IMR-90 (cell line): ENCODE data around the gene PIK3CB. TPM values are rescaled to one million over a fixed set of nuclear protein-coding genes. Genes with fewer than 3 reads are reported as not detected.

Source experiments
- ATAC-seq: fragments of 200-7000 bp; cut with Tn5 transposase; 2 replicates; pipeline ENCODE4 v1.9.1; 2020; ENCODE audit warnings: low read depth, mild to moderate bottlenecking, moderate library complexity
- BruUV-seq: library from RNA; stranded (reverse); fragments of 400-500 nt; replicated peaks from 2 replicates; lab custom pipeline; 2021; lab: Mats Ljungman, UMichigan
- CTCF ChIA-PET: fragments of 300-600 bp; formaldehyde crosslinking; extraction: SDS; loops from one replicate; lab custom pipeline; 2021; ENCODE audit warnings: antibody characterized with exemption; lab: Yijun Ruan, JAX
- POLR2A ChIA-PET: fragments of 300-600 bp; sonication (Branson Sonifier 250); formaldehyde crosslinking; loops from one replicate; lab custom pipeline; 2022; ENCODE audit warnings: antibody characterized with exemption; ENCODE audit not compliant: unreplicated experiment; lab: Charles Lee
- DNase-seq: peaks from one replicate; pipeline ENCODE4 v3.0.0; 2013
- H2AFZ ChIP-seq: replicated peaks from 2 replicates; pipeline ENCODE3; 2013; ENCODE audit warnings: low read length, mild to moderate bottlenecking; ENCODE audit not compliant: poor library complexity
- H2AK5ac ChIP-seq: 2 replicates; pipeline ENCODE4 v1.6.1; 2013; ENCODE audit warnings: low read depth, low read length, inconsistent platforms
- H2AK9ac ChIP-seq: replicated peaks from 2 replicates; pipeline ENCODE3; 2013; ENCODE audit warnings: mild to moderate bottlenecking, low read depth, low read length, moderate library complexity; ENCODE audit not compliant: poor library complexity
- H2BK120ac ChIP-seq: 2 replicates; pipeline ENCODE4 v1.6.1; 2013; ENCODE audit warnings: low read depth, low read length, inconsistent platforms
- H2BK15ac ChIP-seq: 3 replicates; pipeline ENCODE4 v1.6.1; 2013; ENCODE audit warnings: low read depth, low read length, inconsistent platforms
- H2BK20ac ChIP-seq: 2 replicates; pipeline ENCODE4 v1.6.1; 2013; ENCODE audit warnings: low read depth, mild to moderate bottlenecking, inconsistent platforms, low read length, moderate library complexity
- H2BK5ac ChIP-seq: 2 replicates; pipeline ENCODE4 v1.6.1; 2013; ENCODE audit warnings: mild to moderate bottlenecking, low read depth, low read length, inconsistent platforms; ENCODE audit not compliant: poor library complexity, severe bottlenecking
- H3K14ac ChIP-seq: replicated peaks from 2 replicates; pipeline ENCODE4 v1.6.1; 2013; ENCODE audit warnings: low read depth, low read length, inconsistent platforms
- H3K18ac ChIP-seq: 2 replicates; pipeline ENCODE4 v1.6.1; 2013; ENCODE audit warnings: low read depth, low read length, control low read depth
- H3K23ac ChIP-seq: 2 replicates; pipeline ENCODE4 v1.6.1; 2013; ENCODE audit warnings: low read depth, low read length, inconsistent platforms
- H3K27ac ChIP-seq: 2 replicates; pipeline ENCODE4 v1.5.1; 2013; ENCODE audit warnings: mild to moderate bottlenecking, control low read depth, low read length; ENCODE audit not compliant: insufficient read depth
- H3K27me3 ChIP-seq: 2 replicates; pipeline ENCODE4 v1.6.1; 2013; ENCODE audit warnings: low read length; ENCODE audit not compliant: control insufficient read depth, insufficient read depth
- H3K36me3 ChIP-seq: 2 replicates; pipeline ENCODE4 v1.6.1; 2013; ENCODE audit warnings: low read length, mixed read lengths; ENCODE audit not compliant: control insufficient read depth, insufficient read depth
- H3K4ac ChIP-seq: 2 replicates; pipeline ENCODE4 v1.6.1; 2013; ENCODE audit warnings: low read depth, low read length, inconsistent platforms
- H3K4me1 ChIP-seq: 2 replicates; pipeline ENCODE4 v1.6.1; 2013; ENCODE audit warnings: low read length, mixed read lengths; ENCODE audit not compliant: control insufficient read depth, insufficient read depth
- H3K4me2 ChIP-seq: 2 replicates; pipeline ENCODE4 v1.6.1; 2013; ENCODE audit warnings: low read depth, mild to moderate bottlenecking, control low read depth, low read length, moderate library complexity
- H3K4me3 ChIP-seq: 2 replicates; pipeline ENCODE4 v1.5.1; 2013; ENCODE audit warnings: low read depth, mild to moderate bottlenecking, control low read depth, low read length, moderate library complexity; ENCODE audit not compliant: insufficient read depth
- H3K56ac ChIP-seq: 2 replicates; pipeline ENCODE4 v1.6.1; 2013; ENCODE audit warnings: low read length, inconsistent platforms; ENCODE audit not compliant: insufficient read depth; ENCODE audit errors: extremely low read depth
- H3K79me1 ChIP-seq, 2 experiments: 2 replicates each; pipeline ENCODE4 v1.6.1; 2013; ENCODE audit warnings: low read length in 2 of 2, inconsistent platforms in 1 of 2, low read depth in 1 of 2
- H3K9ac ChIP-seq: 2 replicates; pipeline ENCODE4 v1.6.1; 2013; ENCODE audit warnings: low read depth, low read length, control low read depth
- H3K9me1 ChIP-seq: 2 replicates; pipeline ENCODE4 v1.6.1; 2013; ENCODE audit warnings: low read length, inconsistent platforms; ENCODE audit not compliant: insufficient read depth
- H3K9me3 ChIP-seq: 2 replicates; pipeline ENCODE4 v1.6.1; 2013; ENCODE audit warnings: low read length; ENCODE audit not compliant: control insufficient read depth, insufficient read depth
- H4K20me1 ChIP-seq: 2 replicates; pipeline ENCODE4 v1.6.1; 2013; ENCODE audit warnings: low read length, inconsistent platforms; ENCODE audit not compliant: insufficient read depth
- H4K5ac ChIP-seq: 2 replicates; pipeline ENCODE4 v1.6.1; 2013; ENCODE audit warnings: mild to moderate bottlenecking, low read depth, low read length, control low read depth
- H4K8ac ChIP-seq, 2 experiments: 2 replicates each; pipeline ENCODE4 v1.6.1; 2013; ENCODE audit warnings: low read depth in 2 of 2, low read length in 2 of 2, control low read depth in 1 of 2, inconsistent platforms in 1 of 2
- H4K91ac ChIP-seq: 2 replicates; pipeline ENCODE4 v1.6.1; 2013; ENCODE audit warnings: low read depth, low read length, inconsistent platforms; ENCODE audit not compliant: insufficient read depth
- BHLHE40 ChIP-seq: fragments of 150-350 bp; IDR thresholded peaks from 2 replicates; pipeline ENCODE4 v1.6.1; 2016; ENCODE audit warnings: mild to moderate bottlenecking, low read depth, low read length
- CHD1 ChIP-seq: IDR thresholded peaks from 2 replicates; pipeline ENCODE4 v1.6.1; 2012; ENCODE audit warnings: low read depth, low read length, improper control_type of control experiment
- FOS ChIP-seq: fragments of 150-350 bp; IDR thresholded peaks from 2 replicates; pipeline ENCODE4 v1.6.1; 2016; ENCODE audit warnings: low read depth, low read length
- MAZ ChIP-seq: IDR thresholded peaks from 2 replicates; pipeline ENCODE4 v1.6.1; 2012; ENCODE audit warnings: low read depth, mild to moderate bottlenecking, low read length, improper control_type of control experiment, moderate library complexity, borderline replicate concordance
- NFE2L2 ChIP-seq: fragments of 150-350 bp; IDR thresholded peaks from 2 replicates; pipeline ENCODE4 v1.6.1; 2016; ENCODE audit warnings: low read depth, mild to moderate bottlenecking, low read length
- RAD21 ChIP-seq: IDR thresholded peaks from 2 replicates; pipeline ENCODE4 v1.6.1; 2012; ENCODE audit warnings: low read length, improper control_type of control experiment
- RFX5 ChIP-seq: IDR thresholded peaks from 2 replicates; pipeline ENCODE4 v1.8.0; 2012; ENCODE audit warnings: low read depth, mild to moderate bottlenecking, low read length, moderate library complexity
- WGBS, 2 experiments: methylation state at CpG; one replicate each; pipeline versions ENCODE4 v1.1.5 to v1.1.7; 2013; ENCODE audit warnings: missing lambda C conversion rate in 2 of 2; ENCODE audit not compliant: insufficient read length in 1 of 2; ENCODE audit errors: extremely low coverage in 2 of 2; 5-methylcytosine and 5-hydroxymethylcytosine counted together
- dilution Hi-C: fragments of 300-500 bp; cut with HindIII; formaldehyde crosslinking; loops from one replicate; pipeline ENCODE4 v1.14.3; 2018; ENCODE audit warnings: low sequenced_read_pairs; ENCODE audit not compliant: unreplicated experiment
- in situ Hi-C: fragments of 300-500 bp; cut with MboI; formaldehyde crosslinking; loops from 3 replicates; pipeline ENCODE4 v1.14.3; 2019; ENCODE audit warnings: low sequenced_read_pairs, inconsistent platforms, mixed read lengths
- intact Hi-C: fragments of 100-400 bp; cut with micrococcal nuclease; formaldehyde crosslinking; loops from 2 replicates; pipeline ENCODE4 v1.10.0; 2022
- polyA plus RNA-seq, 3 experiments: library from polyadenylated mRNA; depleted of rRNA; stranded (reverse); fragments of >200 nt; gene quantifications; 2 replicates each; pipeline ENCODE4 v1.2.3, GENCODE V29; 2012; ENCODE audit warnings: low replicate concordance in 1 of 3
- total RNA-seq: library from RNA; depleted of rRNA; stranded (reverse); fragments of >200 nt; gene quantifications from 2 replicates; pipeline ENCODE4 v1.2.3, GENCODE V29; 2012
- TF ChIP-seq, protein P1 (sequence below): fragments of 150-350 bp; IDR thresholded peaks from 2 replicates; pipeline ENCODE4 v1.6.1; 2017; ENCODE audit warnings: mild to moderate bottlenecking, antibody characterized with exemption, low read length, low read depth

PIK3CB gene
- total and polyA plus RNA-seq, 2 of the 4 experiments (the other 2 are of a cell fraction) = 6.3 to 6.8 TPM

DNA sequence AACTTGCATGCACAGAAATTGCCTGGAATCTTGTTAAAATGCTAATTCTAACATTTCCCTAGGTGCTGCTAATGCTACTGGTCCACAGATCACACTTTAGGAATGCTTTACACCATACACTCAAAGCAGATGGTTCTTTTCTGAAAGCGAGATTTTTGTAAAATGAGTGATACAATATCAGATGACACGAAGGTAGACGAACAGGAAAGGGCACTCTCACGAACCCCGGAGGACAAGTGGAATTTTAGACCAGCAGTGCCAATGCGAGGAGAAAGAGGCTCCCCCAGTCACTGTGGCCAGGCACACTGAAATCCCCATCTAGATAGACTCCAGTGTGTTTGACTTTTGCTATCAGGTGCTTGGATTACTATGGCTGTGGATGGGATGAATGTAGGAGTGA, 205.2 kb downstream of the PIK3CB start:
- DNase-seq = peak; percentile 6
- Histone ChIP-seq H3K27me3 (no peaks in the 10 kb centered on the region), H3K56ac (no peak overlapping the region), H3K27ac (no peak overlapping the region), H3K9ac (no peak overlapping the region), H4K5ac (no peak overlapping the region), H2BK120ac (no peak overlapping the region), H2AK5ac (no peak overlapping the region), H2AK9ac (no peak overlapping the region), H4K91ac (no peak overlapping the region), H3K4me3 (no peak overlapping the region), H3K4me2 (no peak overlapping the region), H3K79me1 (no peaks in the 10 kb centered on the region), H2AFZ (no peak overlapping the region), H2BK5ac (no peak overlapping the region), H3K4me1 (0 out of 2 replicates have a peak, but pooled peaks cover 2% of the 10 kb centered on the region), H3K18ac (no peak overlapping the region), H2BK15ac (no peak overlapping the region), H4K8ac (no peak overlapping the region), H3K23ac (no peak overlapping the region), H3K4ac (no peak overlapping the region), H3K14ac (no peak overlapping the region), H3K36me3 (0 out of 2 replicates have a peak, but pooled peaks cover 2% of the 10 kb centered on the region), H2BK20ac (no peak overlapping the region), H3K9me1 (no peaks in the 10 kb centered on the region; the same call in 1 of the 2 replicates), H4K20me1 (no peaks in the 10 kb centered on the region), H3K9me3 (no peaks in the 10 kb centered on the region)
- in situ Hi-C loops (no loop called here), dilution Hi-C loops (no loop called here), intact Hi-C loops (no loop called here)
- ATAC-seq = no peak
- no TSS peak for BruUV-seq
- ChIA-PET POLR2A (no interaction called here), CTCF (no interaction called here)
- WGBS, 2 experiments = no CpG with 5 or more reads among the region's 6 CpGs
- TF ChIP-seq BHLHE40 = no peak
- TF ChIP-seq RAD21 = no peak
- no peak for TF ChIP-seq FOS
- no peak for TF ChIP-seq CHD1
- TF ChIP-seq MAZ = no peak
- no peak for TF ChIP-seq NFE2L2
- no peak for TF ChIP-seq RFX5
- TF ChIP-seq, protein P1, sequence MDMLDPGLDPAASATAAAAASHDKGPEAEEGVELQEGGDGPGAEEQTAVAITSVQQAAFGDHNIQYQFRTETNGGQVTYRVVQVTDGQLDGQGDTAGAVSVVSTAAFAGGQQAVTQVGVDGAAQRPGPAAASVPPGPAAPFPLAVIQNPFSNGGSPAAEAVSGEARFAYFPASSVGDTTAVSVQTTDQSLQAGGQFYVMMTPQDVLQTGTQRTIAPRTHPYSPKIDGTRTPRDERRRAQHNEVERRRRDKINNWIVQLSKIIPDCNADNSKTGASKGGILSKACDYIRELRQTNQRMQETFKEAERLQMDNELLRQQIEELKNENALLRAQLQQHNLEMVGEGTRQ = no peak
